Measurements from ENCODE around the gene GAREM1.

Gene GAREM1

DNA sequence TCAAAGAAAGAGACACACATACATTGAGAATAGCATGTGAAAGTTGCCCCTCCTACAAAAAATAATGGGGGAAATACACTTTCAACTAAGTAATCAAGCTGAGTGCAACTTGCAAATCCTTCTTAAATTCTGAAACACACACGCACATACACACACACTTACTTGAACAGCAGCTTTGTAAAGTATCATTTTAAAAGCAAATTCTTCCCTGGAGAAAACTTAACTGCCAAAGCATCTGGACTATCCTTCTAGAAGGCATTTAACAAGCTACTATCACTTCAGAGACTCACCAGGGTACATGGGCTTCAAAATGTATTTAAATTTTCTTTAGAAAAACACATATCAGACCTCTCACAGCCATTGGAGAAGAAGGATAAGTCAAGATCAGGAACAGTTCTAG lies 15.3 kb downstream of the GAREM1 start:
- no peak for DNase-seq

GRCh38 chr18:32454593-32454992 lies 16.1 kb downstream of the GAREM1 start:
- DNase-seq: no peak

GRCh38 chr18:32450874-32451273 lies 19.8 kb downstream of the GAREM1 start:
- DNase-seq: no peak

DNA sequence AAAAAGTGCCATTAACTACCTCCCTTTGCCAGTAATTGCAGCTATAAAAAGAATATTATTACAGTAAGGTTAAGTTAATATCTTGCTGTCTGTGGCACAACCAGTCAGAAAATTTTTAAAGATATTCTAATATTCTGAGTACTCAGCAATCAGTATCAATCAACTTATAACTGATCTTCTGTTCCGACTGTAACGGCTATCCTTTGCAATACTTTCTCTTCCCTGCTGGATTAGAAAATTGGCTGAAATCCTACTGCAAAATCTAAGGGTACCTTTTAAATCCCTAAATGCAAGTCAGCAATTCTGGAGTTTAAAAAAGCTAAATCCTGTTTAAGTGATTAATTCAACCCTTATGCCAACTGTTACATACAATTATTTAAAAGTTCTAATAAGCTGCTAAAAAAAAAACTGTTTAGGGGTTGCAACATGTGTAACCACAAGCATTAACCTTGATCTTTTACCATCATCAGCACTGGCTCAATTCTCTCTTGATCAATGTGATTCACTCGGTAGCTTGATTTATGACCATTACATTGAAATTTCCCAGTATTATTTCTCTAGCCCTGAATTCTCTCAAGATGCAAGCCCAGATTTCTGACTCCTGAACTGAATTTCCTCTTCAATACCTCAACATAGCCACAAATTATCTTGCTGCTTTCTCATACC lies 20.5 kb downstream of the GAREM1 start:
- DNase-seq: no peak

DNA sequence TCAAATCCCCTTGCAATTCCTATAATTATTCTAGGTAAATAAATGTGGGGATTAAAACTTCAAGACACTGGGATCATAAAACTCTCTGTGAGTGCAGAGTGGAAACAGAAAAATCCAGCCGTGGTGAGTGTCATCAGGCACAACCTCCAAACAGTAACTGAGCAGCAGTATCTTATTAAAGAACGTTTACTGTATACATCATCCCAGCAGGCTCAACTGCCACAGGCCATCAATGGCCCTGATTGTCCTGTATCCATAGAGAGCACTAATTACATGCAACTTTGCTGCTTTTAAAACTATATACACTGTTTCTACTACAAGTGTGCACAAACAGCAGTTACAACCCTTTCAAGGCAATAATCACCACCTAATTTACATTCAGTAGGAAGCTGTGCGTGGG lies 23.9 kb downstream of the GAREM1 start:
- no peak for DNase-seq

GRCh38 chr18:32445846-32446245 lies 24.8 kb downstream of the GAREM1 start:
- DNase-seq: no peak

- DNase-seq: no peak
Measured at GRCh38 chr18:32443706-32444215, 26.9 kb downstream of the GAREM1 start.

DNA sequence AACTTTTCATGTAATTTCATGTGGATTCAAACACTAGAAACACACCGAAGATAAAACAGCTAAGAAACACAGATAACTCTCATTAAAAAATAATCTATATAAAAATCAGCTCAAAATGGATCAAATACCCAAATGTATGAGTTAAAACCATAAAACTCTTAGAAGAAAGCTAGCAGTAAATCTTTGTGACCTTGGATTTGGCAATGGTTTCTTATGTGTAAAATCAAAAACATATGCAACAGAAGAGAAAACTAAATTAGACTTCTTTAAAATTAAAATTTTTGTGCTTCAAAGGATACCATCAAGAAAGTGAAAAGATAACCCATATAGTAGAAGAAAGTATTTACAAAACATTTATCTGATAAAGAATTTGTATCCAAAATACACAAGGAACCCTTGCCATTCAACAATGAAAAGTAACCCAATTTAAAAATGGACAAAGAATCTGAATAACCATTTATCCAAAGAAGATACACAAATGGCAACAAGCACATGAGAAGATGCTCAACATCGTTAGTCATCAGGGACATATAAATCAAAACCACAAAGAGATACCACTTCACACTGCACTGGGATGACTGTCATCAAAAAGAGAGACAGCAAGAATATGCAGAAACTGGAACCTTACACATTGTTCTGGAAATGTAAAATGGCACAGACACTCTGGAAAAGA lies 27.5 kb downstream of the GAREM1 start:
- no peak for DNase-seq

- no peak for DNase-seq
Measured at GRCh38 chr18:32442575-32442974, 28.1 kb downstream of the GAREM1 start.

DNA sequence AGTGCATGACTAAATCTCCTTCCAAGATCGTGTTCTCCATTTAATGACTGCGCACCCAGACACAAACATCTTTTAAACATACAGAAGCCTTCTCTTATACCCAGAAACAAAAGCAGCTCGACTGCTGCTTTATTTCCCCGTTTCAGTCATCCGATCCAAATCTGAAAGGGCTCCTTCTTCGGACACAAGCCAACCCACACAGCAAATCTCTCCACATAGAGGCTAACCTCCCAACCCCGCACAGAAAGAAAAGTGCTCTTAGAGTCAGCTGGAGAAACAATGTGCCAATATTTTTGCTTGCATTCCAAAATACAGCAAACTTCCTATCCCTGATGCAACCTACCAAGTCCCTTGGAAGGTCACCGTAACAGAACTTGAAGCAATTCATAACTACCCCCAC lies 29.1 kb downstream of the GAREM1 start:
- DNase-seq: no peak

DNA sequence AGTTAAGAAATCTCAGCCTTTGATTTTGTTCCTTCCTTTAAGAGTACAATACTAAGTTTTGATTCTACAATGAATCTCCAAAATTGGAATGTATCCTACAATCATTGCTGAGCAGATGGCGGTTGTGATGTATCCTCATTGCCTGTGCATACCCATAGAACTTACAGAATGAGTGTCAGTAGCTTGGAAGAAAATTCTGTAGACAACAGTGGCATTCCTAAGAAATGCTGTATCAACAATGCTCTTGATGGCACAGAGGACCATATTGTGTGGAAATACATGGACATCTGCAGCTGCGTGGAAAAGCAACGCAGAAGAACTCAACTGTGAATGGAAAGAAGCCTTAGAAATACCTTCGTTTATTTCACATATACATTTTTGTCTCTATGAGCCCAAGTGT lies 30.2 kb downstream of the GAREM1 start:
- no peak for DNase-seq

DNA sequence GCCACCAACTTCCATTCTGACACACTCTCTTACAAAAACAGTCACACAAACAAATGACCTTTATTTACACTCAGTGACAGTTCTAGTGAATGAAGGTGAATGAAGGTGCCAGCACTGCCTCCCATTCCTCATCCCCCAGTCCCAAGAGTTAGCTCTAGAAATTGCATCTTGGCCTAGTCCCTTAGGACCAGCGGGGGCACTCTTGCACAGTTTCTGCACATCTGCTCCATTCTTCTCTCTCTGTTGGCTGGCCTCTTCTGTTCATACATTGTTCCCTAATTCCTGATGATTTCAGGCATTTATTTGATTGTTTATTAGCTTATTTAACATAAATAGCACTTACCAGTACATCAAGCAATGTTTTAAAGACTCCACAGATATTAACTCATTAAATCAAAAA lies 30.9 kb downstream of the GAREM1 start:
- DNase-seq: no peak

DNA sequence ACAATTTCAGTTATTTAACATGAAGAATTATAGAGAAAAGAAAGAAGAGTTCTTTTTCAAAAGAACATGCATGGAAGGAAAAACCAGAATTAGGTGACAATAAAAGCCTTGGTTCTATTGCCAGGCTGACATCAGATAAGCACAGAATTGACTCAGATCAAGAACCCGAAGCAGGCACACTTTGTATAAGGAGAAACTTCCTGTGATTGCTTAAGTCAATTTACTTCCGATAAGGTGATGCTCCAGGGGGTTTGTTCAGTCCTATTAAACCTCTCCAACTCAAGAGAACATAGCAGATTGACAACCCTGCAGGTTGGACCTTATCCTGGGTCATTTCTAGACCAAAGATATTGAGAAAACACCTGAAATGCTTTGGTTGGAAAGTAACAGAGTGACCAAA lies 31.4 kb downstream of the GAREM1 start:
- no peak for DNase-seq

- DNase-seq: no peak
Measured at GRCh38 chr18:32438173-32438572, 32.5 kb downstream of the GAREM1 start.

DNA sequence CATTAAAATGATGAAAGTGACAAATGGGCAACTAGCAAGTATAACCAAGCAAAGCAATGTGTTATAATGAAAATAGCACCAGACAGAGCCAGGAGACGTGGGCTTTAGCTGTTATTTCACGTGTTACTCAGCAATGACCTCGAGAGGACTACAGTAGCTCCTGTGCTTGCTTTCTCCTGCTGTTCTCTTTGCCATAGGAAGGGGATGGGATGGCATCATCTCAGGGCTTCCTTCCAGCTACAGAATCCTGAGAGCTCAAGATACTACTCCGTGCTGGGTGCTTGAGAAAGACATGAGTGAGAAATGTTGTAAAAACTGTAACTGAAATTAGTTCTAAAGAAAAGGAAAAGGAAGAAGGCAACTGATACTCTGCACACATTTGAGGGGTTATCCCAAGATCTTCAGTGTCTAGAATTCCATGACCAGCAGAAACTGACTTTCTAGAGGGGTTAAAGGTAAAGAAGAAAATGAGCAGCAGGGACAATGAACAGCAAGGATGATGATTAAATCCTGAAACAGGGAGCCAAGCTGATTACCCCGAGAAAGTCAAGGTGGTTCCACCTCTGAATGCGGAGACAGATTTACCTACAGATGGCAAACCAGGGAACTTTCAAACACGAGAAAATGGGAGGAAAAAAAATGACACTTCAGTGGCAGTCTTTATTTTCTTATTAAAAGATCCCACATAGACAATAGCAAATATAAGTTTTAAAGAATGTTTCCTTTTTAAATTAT lies 33.4 kb downstream of the GAREM1 start:
- no peak for DNase-seq

GRCh38 chr18:32435631-32436500 lies 34.8 kb downstream of the GAREM1 start:
- no peak for DNase-seq

DNA sequence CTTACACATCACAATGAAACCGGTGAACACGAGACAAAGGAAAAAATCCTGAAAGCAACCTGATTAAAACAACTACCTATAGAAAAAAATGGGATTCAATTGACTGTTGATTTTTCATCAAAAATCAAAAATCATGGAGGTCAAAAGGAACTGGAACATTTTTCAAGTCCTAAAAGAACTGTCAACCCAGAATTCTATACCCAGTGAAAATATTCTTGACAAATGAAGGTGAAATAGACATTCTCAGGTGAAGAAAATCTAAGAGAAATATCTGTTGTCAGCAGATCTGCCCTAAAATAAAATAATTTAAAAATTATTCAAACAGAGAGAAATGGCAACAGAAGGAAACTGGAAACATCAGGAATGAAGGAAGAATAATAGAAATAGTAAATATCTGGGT lies 38.9 kb downstream of the GAREM1 start:
- DNase-seq: no peak

DNA sequence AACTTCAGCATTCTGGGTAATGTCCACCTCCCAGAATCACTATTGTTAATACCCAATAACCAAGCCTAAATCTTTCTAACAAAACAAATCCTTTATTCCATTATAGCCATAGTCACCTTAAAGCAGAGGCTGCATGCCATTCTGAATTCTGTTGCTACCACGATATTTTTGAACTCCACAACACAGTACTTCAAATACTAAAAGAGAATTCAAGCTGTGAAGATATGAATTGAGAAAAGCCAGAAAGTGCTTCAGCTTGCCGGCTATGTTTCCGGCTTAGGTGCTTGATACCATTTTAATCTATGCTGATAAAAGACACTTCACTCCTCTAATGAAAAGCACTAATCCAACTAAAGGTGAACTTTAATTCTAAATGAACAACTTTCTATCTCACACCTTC lies 41.3 kb downstream of the GAREM1 start:
- no peak for DNase-seq

DNA sequence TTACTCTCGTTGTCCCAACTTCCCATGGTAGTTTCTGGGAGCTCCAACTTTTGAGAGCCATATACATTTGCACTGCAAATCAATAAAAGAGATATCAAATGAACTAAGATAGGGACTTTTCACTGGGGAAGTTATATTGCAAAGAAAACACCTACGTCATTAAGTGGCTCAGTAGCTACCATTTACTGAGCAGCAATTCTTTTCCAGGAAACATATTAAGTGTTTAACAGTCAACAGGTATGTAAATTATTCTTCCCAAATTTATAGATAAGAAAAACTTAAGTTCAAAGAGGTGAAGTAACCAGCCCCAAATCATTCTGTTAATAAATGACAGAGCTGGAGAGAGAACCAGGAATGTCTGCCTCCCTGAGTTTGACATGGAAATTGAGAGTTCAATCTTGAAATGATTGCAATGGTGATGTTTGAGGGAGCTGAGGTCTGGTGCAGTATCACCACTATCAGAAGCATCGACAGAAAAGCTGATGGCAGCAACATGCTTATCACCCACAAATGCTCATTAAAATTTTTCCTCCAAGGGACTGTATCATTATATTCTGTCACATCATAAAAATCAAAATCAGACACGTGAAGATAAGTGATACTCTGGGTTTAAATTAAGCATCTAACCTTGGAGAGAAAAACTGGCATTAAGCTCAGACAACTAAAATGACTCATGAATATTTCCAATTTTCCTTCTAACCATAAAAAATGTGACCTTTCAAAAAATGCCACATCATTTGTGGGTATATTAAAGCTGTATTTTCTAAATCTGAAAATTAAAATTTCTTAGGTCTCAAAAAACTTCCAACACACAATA lies 43.4 kb downstream of the GAREM1 start:
- no peak for DNase-seq

GRCh38 chr18:32425466-32425865 lies 45.2 kb downstream of the GAREM1 start:
- no peak for DNase-seq

GRCh38 chr18:32424696-32425095 lies 46.0 kb downstream of the GAREM1 start:
- DNase-seq: no peak
